Panc1 (cell line): ENCODE results near the gene LYSMD2.

Experiments used
- POLR2AphosphoS5 ChIP-seq: IDR thresholded peaks from 2 replicates; pipeline ENCODE4 v1.6.1; 2012; ENCODE audit warnings: mild to moderate bottlenecking, low read depth, low read length, moderate library complexity
- SIN3A ChIP-seq: IDR thresholded peaks from 2 replicates; pipeline ENCODE4 v1.6.1; 2012; ENCODE audit warnings: low read depth, mild to moderate bottlenecking, low read length, moderate library complexity, borderline replicate concordance; ENCODE audit not compliant: insufficient read depth
- TF ChIP-seq, protein P1 (sequence below): fragments of 450-650 bp; IDR thresholded peaks from 2 replicates; pipeline ENCODE4 v1.5.1; 2017; ENCODE audit warnings: mild to moderate bottlenecking

DNA sequence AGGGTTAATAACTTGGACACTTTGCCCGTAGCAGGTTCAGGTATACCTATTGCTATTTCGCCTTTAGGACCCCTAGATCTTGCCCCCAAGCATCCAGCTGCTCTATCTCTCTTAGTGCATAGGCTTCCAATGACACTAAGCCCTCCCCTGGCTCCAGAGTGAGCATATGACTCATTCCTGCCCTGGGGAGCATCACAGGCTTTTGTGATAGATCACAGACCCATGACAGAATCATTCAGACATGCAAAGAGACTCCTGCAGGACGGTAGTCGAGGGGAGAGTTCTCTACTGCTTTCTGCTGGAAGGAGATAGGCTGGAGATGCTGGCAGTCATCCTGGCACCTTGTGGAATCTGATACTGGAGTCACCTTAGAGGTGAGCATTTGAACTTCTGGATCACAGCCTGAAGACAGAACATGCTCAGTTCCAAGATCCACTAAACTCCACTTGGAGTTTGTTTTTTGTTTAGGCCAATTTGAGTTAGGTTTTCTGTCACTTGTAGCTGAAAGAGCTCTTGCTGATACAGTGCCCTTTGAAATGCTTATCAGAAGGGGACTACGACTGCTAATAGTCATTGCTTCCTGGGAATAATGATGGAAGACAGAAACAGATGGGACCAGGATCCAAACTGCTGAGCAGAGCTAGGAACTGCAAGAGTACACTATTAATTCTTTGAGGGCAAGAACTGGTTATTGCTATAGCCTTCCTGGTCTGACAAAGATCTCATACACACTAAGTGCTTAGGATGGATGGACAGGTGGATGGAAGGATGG lies 11.0 kb downstream of the LYSMD2 start:
- TF ChIP-seq, protein P1, sequence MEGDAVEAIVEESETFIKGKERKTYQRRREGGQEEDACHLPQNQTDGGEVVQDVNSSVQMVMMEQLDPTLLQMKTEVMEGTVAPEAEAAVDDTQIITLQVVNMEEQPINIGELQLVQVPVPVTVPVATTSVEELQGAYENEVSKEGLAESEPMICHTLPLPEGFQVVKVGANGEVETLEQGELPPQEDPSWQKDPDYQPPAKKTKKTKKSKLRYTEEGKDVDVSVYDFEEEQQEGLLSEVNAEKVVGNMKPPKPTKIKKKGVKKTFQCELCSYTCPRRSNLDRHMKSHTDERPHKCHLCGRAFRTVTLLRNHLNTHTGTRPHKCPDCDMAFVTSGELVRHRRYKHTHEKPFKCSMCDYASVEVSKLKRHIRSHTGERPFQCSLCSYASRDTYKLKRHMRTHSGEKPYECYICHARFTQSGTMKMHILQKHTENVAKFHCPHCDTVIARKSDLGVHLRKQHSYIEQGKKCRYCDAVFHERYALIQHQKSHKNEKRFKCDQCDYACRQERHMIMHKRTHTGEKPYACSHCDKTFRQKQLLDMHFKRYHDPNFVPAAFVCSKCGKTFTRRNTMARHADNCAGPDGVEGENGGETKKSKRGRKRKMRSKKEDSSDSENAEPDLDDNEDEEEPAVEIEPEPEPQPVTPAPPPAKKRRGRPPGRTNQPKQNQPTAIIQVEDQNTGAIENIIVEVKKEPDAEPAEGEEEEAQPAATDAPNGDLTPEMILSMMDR = no peak
- TF ChIP-seq POLR2AphosphoS5 = no peak
- no peak for TF ChIP-seq SIN3A
